NCI-H2029 (cell line): ENCODE measurements around the gene NME2.
"Not testable (repeated sequence)": the region's sequence is repeated elsewhere in the genome, so short reads cannot be mapped to it uniquely, and the experiment has no call there.

Source experiments
- DNase-seq: peaks from one replicate; lab custom pipeline; 2025; lab: John Stamatoyannopoulos, UW

Gene NME2

DNA sequence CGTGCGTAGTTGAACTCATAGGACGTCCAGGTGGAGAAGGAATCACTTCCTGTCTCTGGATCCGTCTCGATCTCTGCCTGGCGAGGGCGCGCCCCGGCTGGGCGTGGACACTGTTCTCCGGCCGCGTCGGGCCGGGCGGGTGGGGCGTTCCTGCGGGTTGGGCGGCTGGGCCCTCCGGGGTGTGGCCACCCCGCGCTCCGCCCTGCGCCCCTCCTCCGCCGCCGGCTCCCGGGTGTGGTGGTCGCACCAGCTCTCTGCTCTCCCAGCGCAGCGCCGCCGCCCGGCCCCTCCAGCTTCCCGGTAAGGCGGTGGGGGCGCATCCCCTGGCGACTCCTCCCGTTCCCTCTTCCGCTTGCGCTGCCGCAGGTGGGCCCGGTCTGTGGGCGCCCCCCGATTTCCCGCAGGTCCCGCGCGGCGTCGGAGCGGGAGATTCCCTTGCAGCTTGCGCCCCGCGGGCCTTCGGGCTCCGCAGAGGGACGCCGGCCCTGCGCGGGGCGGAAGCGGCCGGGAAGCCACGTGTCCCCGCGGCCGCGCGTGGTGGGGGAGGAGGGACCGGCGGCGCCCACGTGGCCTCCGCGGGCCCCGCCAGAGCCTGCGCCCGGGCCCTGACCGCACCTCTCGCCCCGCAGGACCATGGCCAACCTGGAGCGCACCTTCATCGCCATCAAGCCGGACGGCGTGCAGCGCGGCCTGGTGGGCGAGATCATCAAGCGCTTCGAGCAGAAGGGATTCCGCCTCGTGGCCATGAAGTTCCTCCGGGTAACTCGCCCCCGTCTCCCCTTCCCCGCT, at the start of gene NME2:
Gene NME2 (plus strand): TSS at position 214 of the 789 bp plus-strand sequence. CDS start 420 bp downstream, at position 634.
- peak; percentile 48 for DNase-seq

DNA sequence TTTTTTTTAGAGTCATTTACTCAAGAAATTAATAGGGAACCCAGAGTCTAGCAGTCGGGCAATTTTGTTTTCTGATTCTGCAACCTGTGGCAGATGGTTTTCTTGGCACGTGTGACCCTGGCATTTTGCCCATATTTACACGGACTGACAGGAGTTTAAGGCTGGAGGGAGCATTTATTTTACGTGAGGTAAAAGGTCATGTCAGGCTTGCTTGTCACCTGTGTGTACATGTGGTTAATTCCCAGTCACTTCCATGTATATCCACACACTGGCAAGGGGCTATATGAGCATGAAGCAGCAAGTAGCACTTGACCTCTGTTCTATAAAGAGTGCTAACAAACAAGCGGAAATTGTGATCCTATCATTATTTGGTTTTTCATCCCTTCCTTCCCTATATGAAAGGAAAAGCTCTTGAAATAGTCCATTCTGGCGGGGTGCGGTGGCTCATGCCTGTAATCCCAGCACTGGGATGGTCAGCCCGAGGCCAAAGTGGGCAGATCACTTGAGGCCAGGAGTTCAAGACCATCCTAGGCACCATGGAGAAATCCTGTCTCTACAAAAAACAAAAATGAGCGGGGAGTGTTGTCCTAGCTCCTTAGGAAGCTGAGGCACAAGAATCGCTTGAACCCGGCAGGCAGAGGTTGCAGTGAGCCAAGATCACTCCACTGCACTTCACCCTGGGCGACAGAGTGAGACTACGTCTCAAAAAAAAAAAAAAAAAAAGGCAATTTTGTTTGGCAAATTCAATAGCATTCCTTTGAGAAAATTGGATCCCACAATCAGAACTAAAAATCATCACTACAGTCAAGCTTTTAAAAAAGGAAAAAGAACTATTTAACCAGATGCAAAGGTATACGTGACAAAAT, 47.6 kb upstream of the NME2 start:
- peak; percentile 97 for DNase-seq

DNA sequence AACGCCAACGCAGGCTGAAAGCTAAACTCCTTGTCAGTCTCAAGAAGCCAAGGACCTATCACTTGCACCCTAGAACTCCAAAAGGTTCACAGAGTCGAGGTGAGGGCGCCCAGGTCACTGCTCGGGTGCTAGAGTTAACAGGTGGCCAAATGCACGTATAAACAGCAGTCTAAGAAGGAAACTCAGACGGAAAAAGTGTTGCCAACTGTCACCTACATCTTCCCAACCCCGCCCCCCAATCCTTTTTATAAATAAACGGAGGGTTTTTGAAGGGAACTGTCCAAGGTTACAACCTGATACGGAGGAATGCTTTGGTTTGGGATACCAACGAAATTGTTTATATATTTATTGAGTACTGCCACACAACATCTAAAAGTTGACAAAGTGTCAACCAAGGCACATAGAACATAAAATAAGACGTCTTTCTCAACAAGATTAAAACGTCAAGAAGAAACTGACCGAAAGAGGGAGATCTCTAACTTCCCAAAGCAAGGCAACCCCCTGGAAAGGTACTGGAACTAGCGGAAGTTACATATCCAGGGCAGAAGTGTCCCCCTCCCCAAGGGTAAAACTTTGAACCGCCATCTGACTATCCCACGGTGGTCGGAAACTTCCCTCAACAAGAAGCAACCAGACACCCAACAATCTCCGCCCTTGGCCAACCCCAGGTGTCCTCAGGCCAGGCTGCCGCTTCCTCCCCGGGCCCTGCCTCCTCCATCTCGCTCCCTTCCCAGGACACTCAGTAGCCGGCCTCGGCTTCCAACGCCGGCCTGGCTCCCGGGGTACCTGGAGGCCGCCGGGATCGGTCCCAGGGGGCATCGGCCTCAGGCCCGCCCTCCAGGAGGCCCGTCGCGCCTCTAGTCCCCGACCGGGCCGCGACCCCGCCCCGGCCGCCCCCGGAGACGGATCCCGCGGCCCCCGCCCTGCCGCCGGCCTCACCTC, 46.5 kb upstream of the NME2 start:
- DNase-seq, result peak; percentile 23

DNA sequence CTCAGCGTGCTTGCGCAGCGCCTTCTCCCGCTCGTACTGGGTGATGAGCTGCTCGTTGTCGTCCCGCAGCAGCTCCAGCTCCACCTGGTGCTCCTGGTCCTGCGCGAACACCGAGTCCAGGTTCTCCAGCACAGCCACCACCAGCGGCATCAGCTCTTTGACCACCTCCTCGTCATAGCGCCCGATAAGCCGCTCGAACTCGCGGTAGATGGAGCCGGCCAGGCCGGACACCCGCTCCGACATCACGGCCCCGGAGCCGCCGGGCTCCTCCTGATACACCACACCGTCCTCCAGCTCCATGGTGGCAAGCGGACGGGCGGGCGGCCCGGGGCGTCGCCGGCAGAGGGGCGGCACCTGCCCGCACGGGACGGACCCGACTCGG, 45.9 kb upstream of the NME2 start:
- peak; percentile 41 for DNase-seq

DNA sequence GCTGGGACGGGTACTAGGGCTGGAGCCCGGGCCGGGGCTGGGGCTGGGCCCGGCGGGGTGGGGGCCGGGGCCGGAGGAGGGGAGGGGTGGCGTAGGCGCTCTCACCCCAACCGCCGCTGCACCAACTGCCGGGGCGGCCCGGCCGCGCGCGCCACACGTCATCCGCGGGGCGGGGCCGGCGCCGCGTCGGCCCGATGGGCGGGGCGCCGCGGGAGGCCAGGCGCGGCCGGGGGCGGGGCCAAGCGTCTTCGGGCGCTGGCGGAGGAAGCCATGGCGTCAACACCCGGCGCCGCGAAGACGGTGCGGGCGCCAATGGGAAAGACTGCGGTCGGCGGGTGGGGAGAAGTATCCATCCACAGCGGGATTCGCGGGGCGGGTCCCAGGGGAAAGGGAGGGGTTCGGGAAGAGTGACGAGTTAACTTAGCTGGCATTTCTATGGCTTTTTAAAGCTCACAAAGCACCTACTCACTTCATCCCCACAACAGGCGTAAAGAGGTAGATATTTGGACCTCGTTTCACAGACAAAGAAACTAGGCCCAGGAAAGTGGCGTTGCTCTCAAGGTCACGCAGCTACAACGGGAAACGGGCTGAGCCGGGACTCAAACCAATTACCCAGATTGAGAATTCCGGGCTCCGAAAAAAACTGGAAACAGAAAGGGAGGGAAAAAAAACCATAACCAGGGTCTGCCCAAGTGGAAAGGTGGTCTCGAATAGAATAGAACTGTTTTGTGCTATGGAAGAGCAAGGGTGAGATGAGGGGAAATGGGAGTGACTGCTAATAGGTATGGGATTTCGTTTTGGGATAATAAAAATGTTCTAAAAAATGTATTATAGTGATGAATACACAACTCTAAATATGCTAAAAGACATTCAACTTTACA, 45.2 kb upstream of the NME2 start, which contains the start of gene SPAG9:
Gene SPAG9 (minus strand): TSS at position 130 of the 881 bp plus-strand sequence. CDS start 212 bp downstream, outside the sequence.
- peak; percentile 94 for DNase-seq

DNA sequence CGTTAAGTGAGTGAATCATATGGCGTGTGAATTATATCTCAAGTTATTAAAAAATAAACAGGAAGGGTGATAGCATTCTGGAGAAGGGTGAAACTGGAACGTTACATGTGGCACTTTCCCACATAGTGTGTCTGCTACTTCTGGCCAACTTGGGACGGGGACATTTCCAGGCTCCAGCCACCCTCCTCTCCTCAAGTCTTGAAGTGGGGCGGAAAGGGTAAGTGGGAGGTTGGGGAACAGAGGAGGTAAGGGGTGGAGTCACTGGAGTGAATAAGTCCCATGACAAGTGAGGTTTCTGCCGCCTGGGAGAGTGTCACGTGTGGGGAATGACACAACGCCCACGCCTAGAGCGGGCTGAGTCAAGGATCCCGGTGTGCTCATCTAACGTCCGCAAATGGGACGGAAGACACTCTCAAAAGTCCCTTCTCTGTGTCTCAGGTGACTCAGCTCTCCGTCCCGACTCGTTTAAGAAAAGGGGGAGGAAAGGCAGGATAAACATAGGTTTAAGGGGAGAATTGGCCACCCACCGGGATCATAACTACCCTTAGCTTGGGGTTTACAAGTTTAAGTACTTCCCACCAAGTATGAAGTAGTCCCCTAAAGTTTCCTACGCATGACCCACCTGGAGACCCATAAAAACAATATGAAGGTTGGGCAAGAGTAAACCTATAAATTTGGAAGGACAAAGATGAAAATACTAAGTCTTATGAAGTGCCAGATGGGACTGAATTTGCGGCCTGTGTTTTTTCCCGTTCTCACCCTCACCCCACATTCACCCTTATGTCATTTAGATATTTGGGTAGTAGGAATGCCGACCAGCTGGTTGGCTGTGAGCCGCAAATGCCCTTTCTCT, 44.4 kb upstream of the NME2 start:
- DNase-seq, result peak; percentile 52

DNA sequence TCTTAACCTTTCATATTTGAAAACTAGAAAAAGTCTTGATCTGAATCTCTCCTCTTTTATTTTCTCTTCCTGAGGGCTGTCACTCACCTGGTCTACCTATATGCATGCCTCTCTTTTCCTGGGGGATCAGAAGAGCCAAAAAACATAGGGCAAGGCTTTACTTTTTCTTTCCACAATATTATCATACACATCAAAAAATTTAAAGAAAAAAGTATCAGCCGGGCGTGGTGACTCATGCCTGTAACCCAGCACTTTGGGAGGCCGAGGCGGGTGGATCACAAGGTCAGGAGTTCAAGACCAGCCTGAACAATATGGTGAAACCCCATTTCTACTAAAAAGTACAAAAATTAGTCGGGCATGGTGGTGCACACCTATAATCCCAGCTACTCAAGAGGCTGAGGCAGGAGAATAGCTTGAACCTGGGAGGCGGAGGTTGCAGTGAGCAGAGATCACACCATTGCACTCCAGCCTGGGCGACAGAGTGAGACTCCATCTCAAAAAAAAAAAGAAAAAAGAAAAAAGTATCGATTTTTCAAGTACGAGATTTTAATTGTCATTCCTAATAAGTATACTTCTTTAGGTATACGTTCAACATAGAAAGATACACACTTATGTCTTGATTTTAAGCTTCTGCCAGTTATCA, 43.6 kb upstream of the NME2 start:
- not testable (repeated sequence) for DNase-seq

DNA sequence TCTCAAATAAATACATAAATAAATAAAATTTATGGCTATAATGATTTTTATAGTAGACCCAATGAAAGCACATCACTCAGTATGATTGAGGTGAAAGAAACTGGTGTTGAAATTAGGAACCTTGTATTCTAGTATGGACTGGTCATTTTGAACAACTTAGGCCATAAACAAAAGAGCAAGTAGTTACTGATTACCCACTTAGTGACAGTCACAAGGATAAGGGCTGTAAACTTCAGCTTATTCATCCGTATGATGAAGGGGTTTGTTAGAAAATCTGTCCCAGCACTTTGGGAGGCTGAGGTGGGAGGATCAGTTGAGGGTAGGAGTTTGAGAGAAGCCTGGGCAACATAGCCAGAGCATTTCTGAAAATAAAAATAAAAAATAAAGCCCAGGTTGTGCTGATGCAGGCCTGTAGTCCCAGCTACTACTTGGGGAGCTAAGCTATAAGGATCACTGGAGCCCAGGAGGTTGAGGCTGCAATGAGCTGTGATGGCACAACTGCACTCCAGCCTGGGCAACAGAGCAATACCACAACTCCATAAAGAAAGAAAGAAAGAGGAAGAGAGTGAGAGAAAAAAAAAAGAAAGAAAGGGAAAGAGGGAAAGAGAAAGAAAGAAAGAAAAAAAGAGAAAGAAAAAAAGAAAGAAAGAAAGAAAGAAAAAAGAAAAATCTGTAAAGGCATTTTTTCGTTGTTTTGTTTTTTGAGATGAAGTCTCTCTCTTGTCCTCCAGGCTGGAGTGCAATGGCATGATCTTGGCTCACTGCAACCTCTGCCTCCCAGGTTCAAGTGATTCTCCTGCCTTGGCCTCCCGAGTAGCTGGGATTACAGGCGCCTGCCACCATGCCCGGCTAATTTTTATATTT, 41.3 kb upstream of the NME2 start:
- DNase-seq, result no peak

DNA sequence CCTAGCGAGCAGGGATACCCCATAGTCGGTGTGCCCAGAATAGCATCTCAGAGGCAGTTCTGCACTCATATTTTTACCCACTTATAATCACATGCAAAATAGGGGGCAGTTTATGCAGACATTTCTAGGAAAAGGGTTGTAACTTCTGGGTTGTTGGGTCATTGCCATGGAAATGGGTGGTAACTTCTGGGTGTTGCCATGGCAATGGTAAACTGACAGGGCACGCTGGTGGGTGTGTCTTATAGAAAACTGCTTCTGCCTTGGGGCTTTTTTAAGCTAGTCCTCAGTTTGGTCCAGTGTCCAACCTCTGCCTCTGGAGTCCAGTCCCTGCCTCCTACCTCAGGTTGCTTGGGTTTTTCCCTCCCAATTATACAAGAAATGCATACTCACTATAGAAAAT, 38.1 kb upstream of the NME2 start:
- DNase-seq, result no peak

DNA sequence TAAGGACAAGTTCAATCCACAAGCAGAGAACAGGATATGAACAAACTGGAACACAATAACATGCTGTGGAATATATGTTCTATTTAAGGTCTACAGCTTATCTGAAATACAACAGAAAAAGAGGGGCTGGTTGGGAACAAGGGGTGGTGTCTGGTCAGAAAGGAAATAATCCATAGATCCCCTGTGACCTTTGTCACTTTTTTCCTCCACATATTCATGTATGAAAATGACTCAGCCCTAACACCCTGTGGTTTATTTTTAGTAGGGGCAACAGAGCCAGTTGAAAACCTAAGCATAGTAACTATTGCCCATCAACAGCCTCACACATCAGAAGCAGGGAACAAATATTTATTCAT, 33.3 kb upstream of the NME2 start:
- no peak for DNase-seq

DNA sequence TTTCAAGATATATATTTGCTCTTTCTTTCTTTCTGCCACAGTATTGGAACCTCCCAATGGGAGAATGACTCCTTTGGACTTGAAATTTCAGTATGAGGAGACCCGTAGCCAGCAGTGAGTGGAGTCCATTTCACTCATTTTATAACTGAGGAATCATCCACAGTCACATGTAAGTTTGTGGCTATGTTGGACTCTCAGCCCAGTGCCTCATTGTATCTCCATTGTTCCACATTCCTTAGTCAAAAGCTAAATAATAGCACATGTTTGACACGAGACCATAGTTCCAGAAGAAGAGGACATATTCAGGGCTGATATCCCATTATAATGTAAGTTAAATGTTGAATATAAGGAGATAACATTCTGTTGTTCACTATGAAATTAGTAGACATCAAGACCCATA, 32.8 kb upstream of the NME2 start:
- DNase-seq, result no peak

DNA sequence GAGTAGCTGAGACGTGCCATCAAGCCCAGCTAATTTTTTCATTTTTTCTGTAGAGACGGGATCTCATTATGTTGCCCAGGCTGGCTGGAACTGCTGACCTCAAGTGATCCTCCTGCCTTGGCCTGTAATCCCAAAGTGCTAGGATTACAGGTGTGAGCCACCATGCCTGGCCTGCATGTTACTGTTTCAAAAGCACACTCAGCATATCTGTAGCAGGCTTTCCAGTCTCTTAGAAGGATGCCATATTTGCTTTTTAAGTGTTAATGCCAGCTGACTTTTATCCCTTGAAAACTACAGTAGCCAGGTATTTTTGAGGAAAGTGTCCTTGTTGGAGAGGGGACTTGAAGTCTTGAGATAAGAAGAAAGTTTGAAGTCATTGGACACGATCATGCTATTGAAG, 30.3 kb upstream of the NME2 start:
- DNase-seq, result no peak

DNA sequence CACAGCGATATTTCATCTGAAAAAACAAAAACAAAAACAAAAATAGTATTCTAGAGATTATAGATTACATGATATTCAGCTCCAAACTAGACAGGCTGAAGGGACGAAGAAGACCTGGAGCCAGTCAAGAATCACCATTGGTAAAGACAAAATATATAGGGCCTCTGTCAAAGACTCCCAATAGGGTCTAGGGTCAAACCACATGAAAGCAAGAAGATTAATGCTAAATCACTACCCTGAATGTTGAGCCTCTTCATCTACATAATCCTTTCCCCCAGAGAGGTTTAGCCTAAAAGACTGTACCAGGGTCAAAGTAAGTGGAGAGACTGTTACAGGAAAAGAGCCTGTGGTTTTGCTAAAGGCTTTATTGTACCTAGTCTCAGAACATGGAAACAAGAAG, 23.6 kb upstream of the NME2 start:
- DNase-seq, result no peak

DNA sequence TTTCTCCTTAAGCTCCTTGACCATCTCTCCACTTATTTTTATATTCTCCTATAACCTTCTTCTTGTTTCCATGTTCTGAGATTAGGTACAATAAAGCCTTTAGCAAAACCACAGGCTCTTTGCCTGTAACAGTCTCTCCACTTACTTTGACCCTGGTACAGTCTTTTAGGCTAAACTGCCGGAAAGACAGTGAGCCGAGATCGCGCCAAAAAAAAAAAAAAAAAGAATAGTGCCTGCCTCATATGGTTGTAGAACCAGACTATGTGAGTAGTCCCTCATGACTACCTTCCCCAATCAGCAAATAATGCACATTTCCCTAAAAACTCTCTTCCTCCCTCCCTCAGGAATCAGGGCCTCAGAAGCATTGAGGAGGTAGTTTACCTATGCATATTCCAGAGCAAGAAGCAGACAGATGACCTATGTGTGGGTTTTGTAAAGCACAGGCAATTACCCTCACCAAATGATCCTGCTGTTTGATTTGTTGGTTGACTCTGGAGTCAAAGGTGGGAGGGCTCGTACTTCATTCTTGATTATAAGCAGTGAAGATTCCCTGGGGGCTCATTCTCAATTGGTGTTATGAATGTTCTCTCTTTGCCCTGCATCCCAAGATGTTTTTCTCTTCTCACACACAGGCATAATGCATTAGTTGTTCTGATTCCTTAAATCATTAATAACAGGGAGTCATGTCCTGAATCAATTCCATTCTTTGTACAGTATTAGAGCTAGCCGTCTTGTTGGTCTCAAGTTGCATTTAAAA, 21.8 kb upstream of the NME2 start:
- DNase-seq, result no peak

DNA sequence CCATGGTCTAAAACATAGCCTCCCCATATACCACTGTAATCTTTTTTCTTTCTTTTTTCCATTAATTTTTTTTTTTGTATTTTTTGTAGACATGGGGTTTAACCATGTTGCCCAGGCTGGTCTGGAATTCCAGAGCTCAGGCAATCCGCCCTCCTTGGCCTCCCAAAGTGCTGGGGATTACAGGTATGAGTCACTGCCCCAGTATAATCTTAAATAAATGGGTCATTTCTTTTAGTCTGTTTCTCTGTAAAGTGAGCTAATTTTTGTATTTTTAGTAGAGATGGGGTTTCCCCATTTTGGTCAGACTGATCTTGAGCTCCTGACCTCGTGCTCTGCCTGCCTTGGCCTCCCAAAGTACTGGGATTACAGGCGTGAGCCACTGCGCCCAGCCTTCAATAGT, 18.6 kb upstream of the NME2 start:
- DNase-seq, result no peak

DNA sequence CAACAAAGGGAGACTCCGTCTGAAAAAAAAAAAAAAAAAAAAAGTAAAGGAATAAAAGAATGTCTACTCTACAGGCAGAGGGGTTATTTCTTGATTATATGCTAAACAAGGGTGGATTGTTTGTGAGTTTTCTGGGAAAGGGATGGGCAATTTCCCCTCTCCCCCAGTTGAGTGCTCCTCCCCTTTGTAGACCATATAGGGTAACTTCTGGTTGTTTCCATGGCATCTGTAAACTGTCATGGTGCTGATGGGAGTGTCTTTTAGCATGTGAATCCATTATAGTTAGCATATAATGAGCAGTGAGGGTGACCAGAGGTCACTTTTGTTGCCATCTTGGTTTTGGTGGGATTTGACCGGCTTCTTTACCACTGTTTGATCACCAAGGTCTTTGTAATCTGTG, 17.0 kb upstream of the NME2 start:
- DNase-seq, result no peak

DNA sequence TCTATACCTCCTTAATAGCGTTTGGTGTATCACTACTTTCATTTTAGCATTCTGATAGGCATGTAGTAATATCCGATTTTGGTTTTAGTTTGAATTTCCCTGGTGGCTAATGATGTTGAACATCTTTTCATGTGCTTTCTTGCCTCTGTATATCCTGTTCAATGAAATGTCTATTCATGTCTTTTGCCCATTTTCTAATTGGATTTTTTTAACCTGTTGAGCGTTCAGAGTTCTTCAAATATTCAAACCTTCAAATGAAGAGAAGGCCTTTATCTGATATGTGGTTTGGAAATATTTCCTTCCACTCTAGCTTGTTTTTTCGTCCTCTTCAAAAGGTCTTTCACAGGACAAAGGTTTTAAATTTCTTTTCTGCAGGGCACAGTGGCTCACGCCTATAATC, 15.3 kb upstream of the NME2 start:
- DNase-seq, result no peak

DNA sequence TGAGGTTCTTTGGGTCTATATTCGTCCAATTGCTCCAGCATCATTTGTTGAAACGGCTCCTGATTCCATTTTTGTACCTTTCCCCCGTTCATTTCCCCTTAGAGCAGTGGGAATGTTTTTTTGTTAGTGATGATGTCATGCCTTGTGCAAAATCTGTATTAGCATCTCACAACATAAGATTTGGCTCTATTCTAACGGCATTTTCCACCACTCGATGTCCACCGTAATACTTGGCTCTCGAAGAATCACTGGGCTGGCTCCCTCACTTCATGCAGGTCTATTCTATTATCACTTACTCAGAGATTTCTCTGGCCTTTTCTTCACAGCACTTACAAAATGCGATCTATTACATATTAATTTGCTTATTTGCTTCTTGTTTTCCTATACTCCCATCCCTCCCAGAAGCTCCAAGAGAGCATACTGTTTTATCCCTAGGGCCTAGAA, 13.4 kb upstream of the NME2 start:
- DNase-seq, result no peak
